ENCODE data around the gene IKZF2.

The IKZF2 gene

DNA sequence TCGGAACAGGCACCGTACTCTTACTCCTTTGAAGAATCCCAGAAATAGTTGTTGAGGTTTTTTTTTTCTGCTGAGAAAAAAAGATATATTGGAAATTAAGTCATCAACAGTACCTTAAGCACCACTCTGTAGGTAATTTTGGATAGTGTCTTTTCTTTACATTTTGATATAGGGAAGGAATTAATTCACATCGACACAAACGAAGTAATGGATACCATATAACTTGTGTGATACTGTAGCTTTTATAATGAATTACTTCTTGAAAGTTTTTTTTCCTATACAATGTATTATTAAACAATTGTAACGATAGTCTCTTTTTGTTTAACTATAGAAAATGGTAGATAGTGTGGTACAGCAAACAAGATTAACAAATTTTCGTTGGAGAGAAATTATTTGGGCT lies 1.5 kb upstream of the IKZF2 start:
- no peak for DNase-seq (ENCODE audit: low read depth)

DNA sequence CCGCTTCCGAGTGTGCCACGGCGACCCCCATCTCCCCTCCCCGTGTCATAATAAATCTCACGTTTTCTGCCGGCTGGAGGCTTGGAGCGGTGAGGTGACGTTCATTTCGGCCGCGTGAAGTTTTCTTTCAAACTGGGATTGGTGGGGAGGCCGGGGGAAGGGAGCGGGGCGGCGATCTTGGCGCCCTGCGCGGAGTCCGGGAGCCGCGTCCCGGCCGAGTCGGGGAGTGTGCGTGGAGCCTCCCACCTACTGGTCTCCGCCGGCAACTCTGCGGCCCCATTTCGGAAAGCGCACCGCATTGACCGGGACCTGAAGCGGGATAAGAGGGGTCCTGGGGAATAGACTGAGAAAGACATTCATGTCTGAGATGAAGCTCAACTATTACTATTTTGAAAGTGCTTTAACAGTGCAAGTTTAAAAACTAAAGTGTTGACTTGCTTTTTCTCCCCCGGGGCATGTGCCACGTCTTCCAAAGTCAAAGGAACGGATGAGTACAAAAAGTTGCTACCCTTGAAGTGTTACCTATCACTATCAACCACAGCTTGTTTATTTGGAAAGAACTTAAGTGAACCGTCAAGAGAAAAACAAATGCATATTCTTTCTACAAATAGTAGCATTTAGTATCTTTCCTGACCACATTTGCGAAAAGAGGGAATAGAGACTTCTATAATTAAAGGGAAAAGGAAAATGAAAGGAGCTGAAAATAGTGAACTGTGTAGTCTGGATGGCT lies 818 bp upstream of the IKZF2 start:
- no peak for DNase-seq (ENCODE audit: low read depth)

DNA sequence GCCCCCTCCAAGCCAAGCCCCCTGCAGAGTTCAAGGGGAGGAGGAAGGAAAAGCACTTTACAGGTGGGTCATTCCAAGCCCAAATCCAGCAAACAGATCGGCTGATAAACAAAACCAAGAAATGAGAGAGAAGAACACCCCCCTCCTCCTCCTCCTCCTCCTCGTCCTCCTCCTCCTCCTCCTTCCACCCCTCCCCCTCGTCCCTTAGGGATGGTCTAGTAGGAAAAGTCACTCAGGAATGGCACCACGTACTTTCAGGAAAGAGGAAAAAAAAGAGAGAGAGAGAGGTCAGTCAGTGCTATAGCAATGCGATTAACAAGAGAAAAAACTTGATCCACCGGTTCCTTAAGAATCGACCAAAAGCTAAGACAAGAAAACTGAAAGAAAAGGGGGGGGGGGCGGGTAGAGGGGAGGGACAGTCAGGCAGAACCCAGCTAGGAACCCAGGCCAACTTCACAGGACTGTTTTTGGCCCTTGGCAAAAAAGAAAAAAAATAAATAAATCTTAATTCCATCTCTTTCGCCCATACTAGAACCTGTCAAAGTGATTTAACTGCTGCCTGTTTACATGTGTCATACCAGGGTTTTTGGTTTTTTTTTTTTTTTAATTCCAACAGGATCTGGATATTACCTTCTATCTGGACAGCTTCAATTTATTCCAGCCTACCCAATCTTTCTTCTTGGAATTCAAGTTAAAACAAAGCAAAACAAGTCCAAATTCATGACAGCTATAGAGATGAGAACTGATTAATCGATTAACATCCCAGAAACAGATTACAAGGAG lies 906 bp downstream of the IKZF2 start:
- no peak for DNase-seq (ENCODE audit: low read depth)

DNA sequence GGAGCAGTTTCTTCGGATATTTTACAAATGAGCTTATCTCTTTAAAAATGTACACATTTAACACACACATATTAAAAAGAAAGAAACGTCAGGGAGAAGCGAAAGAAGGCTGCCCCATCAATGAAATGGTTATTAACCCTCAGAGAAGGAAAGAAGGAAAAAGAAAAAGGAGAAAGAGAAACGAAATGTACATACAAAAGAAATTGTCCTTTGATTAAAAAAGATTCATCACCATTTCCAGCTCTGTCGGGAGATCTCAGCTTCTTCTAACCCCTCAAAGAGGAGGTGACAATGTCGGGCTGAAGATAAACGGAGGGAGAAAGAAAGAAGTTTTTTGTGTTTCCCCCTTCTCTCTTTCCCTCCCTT lies 1.5 kb downstream of the IKZF2 start:
- DNase-seq (ENCODE audit: low read depth): no peak

DNA sequence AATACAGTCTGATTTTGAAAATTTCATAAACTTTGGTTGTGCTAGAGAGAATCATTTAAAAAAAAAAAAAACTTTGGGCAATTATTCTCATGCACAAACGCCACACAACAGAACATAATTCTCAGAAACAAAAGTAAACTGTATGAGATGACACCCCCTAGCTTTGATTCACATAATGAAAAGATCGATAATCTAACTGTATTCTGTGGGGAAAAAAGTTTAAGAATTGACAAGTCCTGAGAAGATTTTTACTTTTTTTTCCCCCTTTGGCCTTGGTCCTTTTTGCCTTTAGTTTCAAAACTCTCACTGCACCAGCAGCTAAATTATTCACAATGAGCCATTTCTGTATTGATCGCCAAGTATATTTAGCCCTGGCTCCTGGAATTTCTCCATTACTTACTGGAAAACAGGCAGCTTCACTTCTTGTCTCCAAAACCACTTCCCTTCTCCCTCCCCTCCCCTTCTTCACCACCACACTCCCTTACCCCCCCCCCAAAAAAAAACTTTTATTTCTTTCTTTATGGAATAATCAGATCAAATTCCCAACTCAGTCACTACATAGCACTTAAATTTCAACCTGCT lies 2.0 kb downstream of the IKZF2 start:
- DNase-seq (ENCODE audit: low read depth): no peak

DNA sequence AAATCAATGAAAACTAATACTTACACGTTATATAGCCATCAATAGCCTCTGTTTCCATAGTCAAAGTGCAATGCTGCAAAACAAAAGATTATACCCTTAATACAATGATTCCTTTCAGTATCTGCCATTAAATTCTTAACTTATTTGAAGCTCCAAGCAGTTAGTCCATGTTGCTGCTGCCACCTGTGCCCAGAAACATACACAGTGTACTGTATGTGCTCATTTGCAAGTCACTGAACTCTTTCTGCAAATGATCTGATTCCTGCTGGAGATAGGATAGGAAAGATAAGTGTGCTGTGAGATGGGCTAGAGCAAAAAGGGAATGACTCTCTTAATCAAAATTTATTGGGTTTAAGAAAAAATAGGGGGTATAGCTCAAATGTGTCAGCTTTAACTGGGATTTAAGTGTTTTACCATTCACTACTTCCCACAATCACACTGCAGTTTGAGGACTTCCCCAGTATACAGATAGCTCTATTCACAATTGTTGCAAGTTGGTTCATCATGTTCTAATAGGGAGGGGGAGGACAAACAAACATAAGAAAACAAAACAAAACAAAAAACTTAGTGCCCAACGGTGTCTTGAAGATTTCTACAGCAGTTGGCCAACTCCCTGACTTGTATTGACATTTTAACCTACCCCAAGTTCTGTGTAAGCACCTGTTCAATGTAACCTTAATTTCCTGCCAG lies 2.7 kb downstream of the IKZF2 start:
- DNase-seq (ENCODE audit: low read depth): no peak

DNA sequence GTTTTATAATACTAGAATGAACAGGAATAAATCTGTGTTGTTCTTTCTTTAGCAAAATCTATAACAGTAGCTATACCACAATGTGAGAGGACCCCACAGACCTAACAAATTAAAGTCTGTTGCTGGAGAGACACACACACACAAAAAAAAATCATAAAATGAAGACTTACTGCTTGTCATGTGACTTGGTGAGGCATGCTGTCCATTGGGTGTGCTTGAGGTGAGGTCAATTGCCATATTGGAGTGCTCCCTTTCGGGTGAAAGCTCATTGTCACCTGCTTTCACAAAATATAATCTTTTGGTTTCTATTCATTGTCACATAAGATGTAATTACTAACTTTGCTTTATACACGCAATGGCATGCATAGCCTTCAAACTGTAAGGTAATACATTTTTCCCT lies 3.9 kb downstream of the IKZF2 start:
- no peak for DNase-seq (ENCODE audit: low read depth)

DNA sequence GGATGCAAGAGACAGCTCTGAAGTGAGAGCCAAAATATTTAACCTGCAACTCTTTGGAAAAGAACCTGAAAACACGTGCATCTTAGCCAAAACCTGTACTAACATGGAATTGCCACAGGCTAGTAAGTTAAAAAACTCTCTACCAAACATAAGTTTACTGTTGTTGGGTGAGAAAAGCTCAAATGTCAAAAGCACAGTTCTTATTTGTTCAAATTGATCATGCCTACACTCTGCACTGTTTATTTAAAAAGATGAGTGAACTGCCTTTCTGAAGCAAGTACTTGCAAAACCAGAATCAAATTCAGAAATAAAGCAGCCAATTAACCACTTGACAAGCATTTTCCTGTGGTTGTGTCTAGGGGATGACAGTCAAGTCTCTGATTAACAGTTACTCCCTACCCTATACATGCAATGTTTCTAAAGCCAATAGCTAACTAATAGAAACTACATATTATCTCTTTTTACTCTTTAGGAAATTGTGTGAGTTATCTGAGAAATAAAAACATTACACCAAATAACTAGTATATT lies 5.6 kb downstream of the IKZF2 start:
- no peak for DNase-seq (ENCODE audit: low read depth)

DNA sequence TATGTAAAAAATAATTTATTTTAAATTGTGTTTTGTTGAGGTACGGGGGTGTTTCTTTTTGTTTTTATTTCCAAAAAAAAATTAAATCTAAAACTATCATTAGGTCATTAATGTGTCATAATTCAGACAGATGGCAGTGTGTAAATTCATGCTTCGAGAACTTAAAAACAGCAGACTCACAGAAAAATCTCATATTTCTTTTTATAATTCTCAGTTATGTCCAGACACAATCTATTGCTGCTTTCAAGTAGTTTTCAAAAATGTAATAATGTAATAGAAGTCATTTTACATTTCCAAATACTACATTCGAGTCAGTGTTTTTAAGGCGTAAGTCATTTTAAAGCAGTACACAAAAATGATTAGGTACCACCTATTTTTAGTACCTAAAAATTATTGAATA lies 14.3 kb downstream of the IKZF2 start:
- DNase-seq (ENCODE audit: low read depth): no peak

DNA sequence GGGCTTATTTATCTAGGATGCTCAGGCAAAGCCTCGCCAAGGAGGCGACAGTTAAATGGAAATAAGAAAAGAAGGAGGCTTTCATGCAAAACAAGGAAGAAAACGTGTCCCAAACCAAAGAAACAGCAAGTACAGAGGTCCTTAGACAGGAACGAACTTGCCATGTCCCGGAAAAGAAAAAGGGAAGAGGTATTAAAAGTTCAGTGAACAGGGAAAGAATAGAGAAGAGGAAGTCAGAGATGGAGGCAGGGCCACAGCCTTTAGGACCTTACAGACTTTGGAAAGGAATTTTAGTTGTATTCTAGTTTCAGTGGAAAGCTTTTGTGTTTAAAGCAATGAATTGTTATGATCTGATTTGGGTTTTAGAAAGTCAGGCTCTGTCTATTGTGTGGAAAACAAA lies 22.1 kb downstream of the IKZF2 start:
- no peak for DNase-seq (ENCODE audit: low read depth)

DNA sequence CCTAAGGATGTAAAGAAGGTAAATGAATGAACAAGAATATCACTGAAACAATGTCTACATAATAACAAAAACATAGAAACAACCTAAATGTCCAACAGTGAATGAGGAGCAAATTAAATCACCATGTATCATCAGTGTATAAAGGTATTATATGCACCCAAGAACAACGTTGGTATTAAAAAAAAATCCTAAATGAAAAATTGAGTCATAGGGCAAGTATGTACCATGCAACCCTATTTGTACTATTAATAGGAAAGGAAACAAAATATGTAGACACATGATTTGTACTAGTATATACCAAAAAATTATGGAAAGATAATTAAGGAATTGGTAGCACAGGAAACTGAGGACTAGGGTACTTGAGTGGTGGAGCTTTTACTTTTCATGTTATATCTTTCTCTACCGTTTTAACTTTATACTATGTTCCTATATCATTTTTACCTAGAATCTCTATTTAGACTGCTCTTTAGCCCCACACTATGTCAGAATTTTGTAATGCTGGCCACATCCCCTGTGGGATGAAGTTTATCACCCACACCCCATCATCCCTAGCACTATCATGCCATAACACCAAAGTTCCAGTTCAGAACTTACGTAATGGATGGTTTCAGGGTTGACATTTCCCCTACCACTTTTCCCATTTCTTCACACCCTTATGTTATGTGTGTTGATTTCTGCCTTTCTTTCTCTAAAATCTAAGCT lies 25.6 kb downstream of the IKZF2 start:
- no peak for DNase-seq (ENCODE audit: low read depth)

DNA sequence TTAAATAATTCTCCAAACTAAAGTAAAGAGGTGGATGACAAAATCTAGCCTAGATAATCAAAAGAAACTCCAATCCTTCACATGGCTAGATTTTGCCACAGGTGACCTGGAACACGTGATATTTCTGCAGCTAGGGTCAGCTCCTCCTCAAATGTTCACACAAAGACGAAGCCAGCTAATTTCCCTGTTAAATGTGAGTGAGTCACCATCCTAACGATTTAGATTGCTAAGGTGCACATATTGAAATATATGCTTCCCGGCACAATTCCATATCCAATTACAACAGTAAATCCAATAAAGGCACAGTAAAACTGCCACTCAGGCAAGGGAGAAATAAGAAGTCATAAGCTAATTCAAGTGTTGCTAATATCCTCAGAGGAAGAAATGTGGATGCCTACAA lies 28.7 kb downstream of the IKZF2 start:
- DNase-seq (ENCODE audit: low read depth): no peak

DNA sequence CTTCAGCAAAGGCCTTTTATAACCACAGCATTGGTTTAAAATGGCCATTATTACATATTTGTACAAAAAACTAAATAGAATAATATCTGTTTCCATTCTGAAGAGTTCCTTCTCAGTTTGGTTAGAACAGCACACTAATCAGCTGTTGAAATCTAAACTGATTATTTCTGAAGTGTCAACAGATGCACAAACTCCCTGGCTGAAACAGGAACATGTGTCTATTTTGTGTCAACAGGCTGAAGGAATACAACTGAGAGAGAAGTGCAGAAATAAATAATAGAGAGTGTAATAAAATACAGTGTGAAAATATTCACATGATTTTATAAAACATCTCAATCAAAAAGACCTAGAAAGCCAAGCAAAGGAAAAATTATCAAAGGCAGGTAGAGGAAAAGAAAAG lies 29.7 kb downstream of the IKZF2 start:
- DNase-seq (ENCODE audit: low read depth): no peak

DNA sequence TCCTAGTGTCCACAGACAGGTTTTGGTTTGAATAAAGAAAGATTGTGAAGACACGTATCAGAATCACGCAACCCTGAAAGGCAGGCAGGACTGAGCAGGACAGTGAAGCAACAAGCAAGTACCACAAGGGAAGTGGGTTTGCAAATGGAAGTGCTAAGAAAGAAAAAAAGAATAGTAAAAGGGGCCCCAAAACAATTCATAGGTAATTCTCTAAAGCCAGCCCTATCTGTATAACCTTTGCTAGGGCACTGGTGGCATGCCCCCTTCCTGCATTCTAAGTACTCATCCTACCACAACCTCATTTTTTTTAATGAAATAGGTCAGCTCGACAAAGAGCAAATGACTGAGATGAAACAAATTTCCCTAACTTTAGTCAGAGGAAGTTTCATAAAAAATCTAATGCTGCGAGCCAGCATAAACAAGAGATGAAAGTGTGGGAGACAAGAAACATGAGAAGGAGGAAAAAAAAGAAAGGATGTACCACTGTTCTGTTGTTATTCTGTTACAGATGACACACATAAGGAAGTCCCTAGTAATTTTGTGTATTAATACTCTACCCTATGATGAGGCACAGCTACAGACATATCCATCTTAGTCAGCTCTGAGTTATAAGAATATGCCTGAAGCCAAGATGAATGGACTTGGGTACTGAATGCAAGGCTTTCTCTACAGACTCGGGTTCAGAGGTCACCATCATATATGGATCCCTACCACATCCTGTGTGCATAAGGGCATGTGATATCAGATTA lies 32.2 kb downstream of the IKZF2 start:
- DNase-seq (ENCODE audit: low read depth): peak; percentile 8

DNA sequence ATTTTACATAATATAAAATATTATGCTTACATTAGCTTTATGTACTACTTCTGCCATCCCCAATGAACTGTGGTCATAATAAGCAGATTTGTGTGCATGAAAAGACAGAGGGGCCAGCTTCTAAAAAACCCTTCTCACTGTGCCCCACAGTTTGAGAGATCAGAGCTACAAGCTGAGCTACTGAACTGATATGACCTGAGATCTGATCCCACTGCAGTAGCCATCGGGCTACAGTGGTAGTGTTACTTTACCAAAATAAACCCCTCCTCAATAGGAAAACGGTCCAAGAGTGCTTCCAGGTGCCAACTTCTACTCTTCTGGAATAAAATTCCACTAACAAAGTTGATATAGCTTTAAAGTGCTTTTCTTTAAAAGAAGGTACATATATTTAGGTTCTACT lies 43.1 kb downstream of the IKZF2 start:
- DNase-seq (ENCODE audit: low read depth): no peak

DNA sequence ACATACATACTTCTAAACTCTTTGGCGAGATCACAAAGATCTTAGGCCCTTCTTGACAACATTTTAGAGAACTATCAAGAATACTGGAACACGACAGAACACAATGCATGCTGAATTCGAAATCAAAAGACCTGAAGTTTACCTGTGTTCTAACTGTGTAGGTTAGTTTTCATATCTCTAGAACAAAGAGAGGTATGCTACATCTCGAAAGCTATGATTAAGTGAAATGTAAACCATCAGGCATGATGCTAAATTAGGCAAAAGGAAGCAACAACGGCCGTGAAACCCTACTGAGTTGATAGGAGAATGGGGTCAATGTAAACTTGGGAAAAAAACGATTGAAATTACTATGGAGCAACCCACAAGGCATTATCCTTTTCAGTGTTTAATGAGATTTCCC lies 43.7 kb downstream of the IKZF2 start:
- DNase-seq (ENCODE audit: low read depth): no peak

DNA sequence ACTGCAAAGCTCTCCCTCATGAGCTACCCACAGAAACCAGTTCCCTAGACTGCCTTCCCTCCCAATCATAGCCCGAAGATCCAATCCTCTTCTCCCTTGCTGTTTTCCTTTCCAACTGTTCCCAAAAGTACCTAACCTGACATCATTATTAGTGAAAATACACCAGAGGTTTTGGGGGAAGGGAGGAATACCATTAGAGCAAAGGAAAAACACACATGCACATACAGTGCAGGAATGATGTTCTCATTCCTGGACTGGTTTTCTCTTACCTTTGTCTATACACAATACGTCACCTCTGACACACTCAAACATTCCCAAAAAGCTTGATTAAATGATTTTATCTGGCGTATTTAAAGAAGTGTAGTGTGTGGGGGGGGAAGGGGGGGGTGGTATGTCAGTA lies 46.2 kb downstream of the IKZF2 start:
- no peak for DNase-seq (ENCODE audit: low read depth)

DNA sequence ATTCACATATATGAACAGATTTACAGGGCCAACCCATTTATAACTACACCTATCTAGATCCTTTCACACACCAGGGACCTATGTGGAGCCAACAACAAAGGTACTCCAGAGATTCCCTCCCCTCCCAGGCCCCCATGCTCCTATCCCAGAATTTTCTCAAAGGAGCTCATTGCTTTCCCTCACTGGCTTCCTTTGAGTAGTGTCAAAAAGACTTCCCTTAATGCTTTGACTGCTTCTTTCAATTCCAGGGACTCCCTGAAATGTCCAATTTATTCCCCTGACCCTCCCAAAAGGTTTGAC lies 46.6 kb downstream of the IKZF2 start:
- DNase-seq (ENCODE audit: low read depth): no peak

DNA sequence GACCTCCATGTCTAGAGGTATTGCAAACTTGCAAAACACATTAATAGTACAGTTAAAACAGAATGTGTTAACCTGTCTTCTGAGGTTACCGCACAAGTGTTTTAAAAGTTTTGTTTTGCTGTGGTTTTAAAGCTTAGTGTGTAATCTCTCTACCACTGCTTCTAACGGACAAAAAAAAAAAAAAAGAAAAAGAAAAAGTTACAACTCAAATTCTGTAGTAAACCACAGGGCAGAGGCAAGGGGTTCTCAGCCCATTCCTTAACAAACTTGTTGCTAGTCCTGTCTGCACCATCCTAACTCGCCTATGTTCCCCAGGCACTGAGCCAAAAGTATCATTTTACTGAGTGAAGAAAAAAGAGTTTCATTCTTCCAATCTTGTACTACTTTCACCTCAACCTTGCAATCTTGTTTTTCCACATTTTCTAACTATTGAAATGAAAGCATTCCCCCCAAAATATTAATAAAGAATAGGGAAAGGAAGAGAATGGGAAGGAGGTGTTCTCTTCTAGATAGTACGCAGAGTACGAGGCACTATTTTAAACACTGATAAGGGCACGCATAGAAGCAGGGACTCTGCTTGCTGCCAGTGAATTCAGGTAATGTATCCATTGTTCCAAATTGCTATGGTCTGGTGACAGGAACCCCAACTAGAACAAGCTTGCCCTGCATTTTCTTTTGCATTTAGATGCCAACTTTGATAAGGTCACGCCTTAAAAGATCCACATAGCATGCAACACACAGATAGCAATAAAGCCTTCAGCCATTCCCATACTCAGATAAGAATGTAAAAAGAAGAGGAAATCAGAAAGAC lies 47.1 kb downstream of the IKZF2 start:
- DNase-seq (ENCODE audit: low read depth): no peak

DNA sequence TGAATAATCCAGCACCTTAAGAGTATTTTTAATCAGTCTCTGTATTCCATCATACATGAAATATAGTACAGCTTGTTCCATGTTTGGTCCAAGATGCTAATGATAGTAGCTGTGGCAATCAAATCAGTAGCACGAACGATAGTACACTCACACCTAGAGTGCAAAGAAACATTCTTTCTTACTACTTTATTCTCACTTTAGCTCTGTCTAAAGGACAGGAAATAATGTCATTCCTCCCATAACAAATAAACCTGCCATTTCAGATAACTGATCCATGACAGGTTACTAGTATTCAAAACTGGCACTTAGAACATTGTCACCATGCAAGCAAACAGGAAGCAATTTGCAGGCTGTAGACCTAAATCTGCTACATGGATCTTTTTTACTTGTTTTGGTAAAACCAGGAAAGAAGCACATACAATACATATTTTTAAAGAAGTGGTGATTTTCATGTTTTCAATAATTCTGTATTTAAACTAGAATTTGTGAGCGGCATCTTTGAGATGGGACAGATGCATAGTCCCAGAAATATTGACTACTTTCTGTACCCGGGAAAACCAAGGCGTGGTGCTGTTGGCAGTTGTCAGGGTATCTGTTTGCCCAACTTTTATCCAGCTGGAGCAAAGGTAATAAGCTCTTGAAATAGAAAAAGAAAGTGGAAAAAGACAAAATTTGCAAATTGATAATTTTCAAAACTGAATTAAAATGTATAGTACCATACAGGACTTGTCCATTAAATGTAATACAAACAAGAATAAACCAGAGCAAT lies 49.5 kb downstream of the IKZF2 start:
- no peak for DNase-seq (ENCODE audit: low read depth)

Data from T-helper 22 cell (primary cell).